Measurements from ENCODE around the gene BAG5. TPM values are rescaled to one million over a fixed set of nuclear protein-coding genes. Genes with fewer than 3 reads are reported as not detected.
A peak's percentile ranks its signal among the peaks of the same experiment; 100 is the strongest.
"Not testable (repeated sequence)": the region's sequence is repeated elsewhere in the genome, so short reads cannot be mapped to it uniquely, and the experiment has no call there.

Gene BAG5
- 10 to 100 TPM; 27.0 to 29.9 TPM for total RNA-seq
- long read RNA-seq, full-length matches to known transcripts, result 21 of 30 reads
- long read RNA-seq, partial matches to known transcripts, result 0 of 30 reads
- long read RNA-seq, other reads (novel, unspliced or antisense), result 9 of 30 reads

GRCh38 chr14:103562429-103563225 lies at the start of gene BAG5, which contains the start of gene COA8:
TSS of gene BAG5 (minus strand) at chr14:103562657. CDS start at chr14:103561164, 1,493 bp downstream.
TSS of gene COA8 (plus strand) at chr14:103562960. CDS start at chr14:103563002, 42 bp downstream.
- DNase-seq, result peak; percentile 85 to 91
- ATAC-seq, result peak; percentile 81
- intact Hi-C loops (cut with DNase I, micrococcal nuclease), result no loop called here

DNA sequence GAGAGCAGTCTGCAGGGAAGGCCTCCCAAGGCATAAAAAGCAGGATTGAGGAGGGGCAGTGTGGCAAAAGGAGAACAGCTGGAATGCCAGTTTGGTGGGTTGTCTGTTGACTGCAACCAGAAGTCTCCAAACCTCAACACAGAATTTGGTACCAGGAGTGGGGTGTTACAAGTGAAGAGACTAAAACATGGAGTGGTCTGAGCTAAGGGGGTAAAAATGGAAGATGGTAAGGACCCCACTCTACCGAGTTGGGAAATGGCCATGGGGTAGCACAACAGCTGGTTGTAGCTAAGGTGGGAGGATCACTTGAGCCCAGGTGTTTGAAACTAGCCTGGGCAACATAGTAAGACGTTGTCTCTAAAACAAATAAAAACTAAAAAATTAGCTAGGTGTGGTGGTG lies 48.8 kb upstream of the BAG5 start:
- DNase-seq, result no peak
- no peak for ATAC-seq
- intact Hi-C loops (cut with DNase I, micrococcal nuclease), result no loop called here

GRCh38 chr14:103609081-103609480 lies 46.6 kb upstream of the BAG5 start:
- DNase-seq; ATAC-seq; intact Hi-C loops (cut with DNase I, micrococcal nuclease): not testable (repeated sequence)

- no peak for ATAC-seq
Observed at GRCh38 chr14:103607822-103608221, 45.4 kb upstream of the BAG5 start.

GRCh38 chr14:103606963-103607668 lies 44.7 kb upstream of the BAG5 start:
- intact Hi-C loops (cut with DNase I, micrococcal nuclease), result no loop called here
- DNase-seq, result peak; percentile 68 to 71
- peak; percentile 83 for ATAC-seq

More at GRCh38 chr14:103607822-103608221, 45.4 kb upstream of the BAG5 start:
- no peak for DNase-seq
- intact Hi-C loops (cut with DNase I, micrococcal nuclease), result no loop called here

- DNase-seq (no peak), ATAC-seq (no peak)
- intact Hi-C loops (cut with DNase I, micrococcal nuclease), result no loop called here
Observed at GRCh38 chr14:103604620-103605019, 42.2 kb upstream of the BAG5 start.

- intact Hi-C loops (cut with DNase I, micrococcal nuclease), result no loop called here
- DNase-seq, result no peak
Observed at GRCh38 chr14:103600503-103600902, 38.0 kb upstream of the BAG5 start.

DNA sequence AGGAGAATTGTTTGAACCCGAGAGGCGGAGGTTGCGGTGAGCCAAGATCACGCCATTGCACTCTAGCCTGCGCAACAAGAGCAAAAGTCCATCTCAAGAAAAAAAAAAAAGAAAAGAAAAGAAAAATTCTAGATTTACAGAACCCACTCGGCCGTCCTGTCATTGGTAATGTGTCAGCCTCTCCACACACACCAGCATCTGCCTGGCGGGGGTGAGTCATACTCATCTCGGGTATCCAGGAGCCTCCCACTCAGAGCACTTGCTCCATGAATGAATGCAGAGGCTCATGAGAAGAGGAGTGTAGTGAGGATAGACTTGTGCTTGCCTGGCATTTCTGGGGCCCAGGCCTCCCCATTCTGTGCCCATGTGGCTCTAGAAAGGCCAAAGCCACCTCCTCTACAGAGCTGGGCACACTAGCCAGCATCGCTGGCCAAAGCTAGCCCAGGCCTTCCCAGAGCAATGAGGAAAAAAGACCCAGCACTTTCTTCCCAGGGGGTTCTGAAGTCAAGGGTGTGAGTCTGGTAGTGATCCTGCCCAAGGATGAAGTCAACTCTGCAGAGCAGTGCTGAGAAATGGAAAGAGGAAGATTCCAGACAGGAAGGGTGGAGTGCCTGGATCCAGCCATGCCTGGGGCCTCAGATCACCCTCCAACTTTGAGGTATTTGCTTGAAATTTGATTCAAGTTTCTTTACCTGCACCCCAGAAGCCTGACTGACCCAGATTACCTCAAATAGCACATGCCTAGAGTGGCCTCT lies 35.3 kb upstream of the BAG5 start:
- intact Hi-C loops (cut with DNase I, micrococcal nuclease), result no loop called here
- DNase-seq, result no peak
- ATAC-seq, result no peak

More at GRCh38 chr14:103600503-103600902, 38.0 kb upstream of the BAG5 start:
- ATAC-seq, result no peak

DNA sequence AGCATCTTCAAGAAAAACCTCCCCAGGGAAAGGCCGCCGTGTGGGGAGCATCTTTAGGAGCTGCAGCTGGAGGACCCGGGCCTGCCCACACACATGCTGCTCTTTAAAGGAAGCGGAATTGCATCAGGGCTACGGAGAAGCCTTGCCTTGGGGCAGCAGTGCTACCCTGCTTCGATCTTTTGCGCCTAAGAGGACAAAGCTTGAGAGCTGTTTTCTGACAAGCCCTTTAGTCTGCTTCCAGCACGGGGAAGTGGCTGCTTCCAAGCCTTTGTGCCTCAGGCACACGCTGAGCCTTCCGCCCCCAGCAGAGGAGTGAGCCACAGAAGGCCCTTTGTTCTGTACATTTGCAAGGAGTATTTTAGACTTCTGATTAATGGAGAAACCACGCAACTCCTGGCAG lies 31.8 kb upstream of the BAG5 start:
- intact Hi-C loops (cut with DNase I, micrococcal nuclease), result no loop called here

GRCh38 chr14:103593577-103593976 lies 31.1 kb upstream of the BAG5 start:
- intact Hi-C loops (cut with DNase I, micrococcal nuclease), result no loop called here
- ATAC-seq (no peak), DNase-seq (no peak)

More for the DNA sequence above, 31.8 kb upstream of the BAG5 start:
- ATAC-seq, result no peak
- no peak for DNase-seq

GRCh38 chr14:103584326-103584915 lies 22.0 kb upstream of the BAG5 start:
- DNase-seq, result no peak
- intact Hi-C loops (cut with DNase I, micrococcal nuclease), result no loop called here
- ATAC-seq, result no peak

DNA sequence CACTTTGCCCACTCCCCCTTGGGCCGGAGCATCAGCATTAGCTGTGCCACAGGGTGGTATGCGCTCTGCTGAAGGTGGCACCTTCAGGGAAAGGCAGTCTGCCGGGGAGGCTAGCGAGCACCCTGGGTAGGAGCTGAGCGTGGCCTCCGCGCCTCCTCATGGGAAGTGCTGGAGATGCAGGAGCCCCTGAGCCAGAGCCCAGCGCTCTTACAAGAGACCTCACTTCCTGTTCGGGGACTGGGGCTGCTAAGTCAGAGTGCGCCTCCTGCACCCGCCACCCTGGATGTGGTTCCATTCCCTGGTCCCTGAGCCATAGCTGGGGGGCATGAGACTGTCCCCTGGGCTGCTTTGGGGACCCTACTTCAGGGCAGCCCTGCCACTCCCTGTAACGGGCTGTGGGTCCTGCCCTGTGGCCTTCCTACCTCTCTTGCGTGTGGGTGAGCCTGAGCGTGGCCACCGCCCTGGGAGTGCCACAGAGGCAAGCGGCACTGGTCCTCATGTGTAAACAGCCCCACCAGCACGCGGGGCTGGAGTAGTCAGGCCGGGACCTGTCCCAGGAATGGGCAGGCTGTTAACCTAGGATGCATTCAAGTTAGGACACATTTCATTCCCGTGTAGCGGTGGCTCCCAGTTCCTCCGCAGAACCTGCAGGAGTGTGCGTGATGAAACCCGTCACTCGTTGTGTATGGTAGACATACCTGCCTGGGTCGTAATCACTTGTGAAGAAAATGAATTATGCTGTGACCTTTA lies 19.7 kb upstream of the BAG5 start:
- ATAC-seq, result peak; percentile 94
- intact Hi-C loops (cut with DNase I, micrococcal nuclease), result no loop called here
- peak; percentile 51 to 64 for DNase-seq

GRCh38 chr14:103581206-103581605 lies 18.7 kb upstream of the BAG5 start:
- no peak for ATAC-seq
- intact Hi-C loops (cut with DNase I, micrococcal nuclease), result no loop called here
- DNase-seq, result no peak

DNA sequence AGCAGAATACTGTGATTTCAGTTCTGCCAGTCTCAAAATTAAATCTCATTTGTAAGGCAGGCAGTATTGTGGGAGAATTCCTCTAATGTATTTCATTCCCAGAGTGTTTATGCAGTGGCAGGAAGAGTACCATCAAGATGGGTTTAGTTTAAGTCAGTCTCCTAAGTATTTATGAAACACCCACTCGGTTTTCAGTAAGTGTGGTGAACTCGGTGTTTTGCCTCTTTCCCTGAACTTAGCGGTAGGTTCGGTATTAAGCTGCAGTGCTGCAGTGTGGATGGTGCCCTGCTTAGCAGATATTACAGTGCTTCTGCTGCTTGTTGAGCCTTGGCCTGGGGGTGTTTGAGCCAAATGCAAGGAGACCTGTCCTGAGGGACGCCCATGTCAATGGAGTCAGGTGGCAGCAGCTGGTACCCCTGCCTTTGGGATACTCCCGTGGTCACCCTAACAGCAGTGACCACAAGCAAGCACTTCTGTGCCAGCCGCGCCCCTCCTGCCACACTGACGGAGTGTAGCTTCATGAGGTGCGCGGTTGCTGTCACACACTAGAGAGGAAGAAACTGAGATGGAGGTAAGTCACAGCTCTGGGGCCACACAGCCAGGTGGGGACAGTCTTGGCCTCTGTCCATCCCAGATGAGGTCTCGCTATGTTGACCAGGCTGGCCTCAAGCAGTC lies 16.1 kb upstream of the BAG5 start:
- DNase-seq (no peak), ATAC-seq (no peak)
- intact Hi-C loops (cut with DNase I, micrococcal nuclease), result loop anchor here in 1 of 2 donors (10.0 kb wide), 2 partner anchors 46 to 136 kb away; partner anchors contain the start of genes KLC1, XRCC3 and ZFYVE21

DNA sequence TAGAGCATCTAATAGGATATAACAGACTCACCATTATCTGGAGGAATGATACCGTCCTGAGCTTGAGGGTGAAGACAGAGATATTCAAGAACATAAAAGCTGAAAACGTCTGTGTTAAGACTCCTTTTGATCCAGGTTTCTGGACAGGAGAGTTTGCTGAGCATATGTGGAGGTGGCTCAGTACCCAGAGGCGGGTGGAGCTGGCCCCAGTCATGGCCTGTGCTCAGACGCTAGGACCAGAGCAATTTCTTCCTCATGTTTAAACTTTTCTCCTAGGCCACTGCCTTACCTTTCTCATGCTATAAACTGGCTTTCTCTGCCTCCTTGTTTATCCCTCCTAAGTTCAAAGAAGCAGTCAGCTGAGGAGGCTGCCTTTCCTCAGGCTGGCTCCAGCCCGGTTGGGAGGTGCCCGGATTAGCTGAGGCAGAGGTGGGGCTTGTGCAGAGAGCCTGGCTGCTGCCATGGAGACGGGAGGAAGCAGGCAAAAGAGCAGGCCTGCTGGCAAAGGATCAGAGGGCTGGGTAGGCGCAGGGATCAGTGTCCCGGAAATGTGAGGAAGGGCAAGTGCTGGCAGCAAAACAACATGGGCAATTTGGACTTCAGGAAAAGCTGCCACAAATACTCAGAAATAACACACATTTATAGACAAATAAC lies 14.0 kb upstream of the BAG5 start:
- ATAC-seq (peak; percentile 95), DNase-seq (peak; percentile 93 to 98)
- intact Hi-C loops (cut with DNase I, micrococcal nuclease), result loop anchor here in 1 of 2 donors (10.0 kb wide), 2 partner anchors 48 to 138 kb away; partner anchors contain the start of genes KLC1, XRCC3 and ZFYVE21

- ATAC-seq (no peak), DNase-seq (no peak)
- intact Hi-C loops (cut with DNase I, micrococcal nuclease), result loop anchor here in 1 of 2 donors (10.0 kb wide), 2 partner anchors 50 to 140 kb away; partner anchors contain the start of genes KLC1, XRCC3 and ZFYVE21
Observed at GRCh38 chr14:103574707-103575285, 12.3 kb upstream of the BAG5 start.

Measured in left colon (tissue), 2 donors.